ENCODE results near the gene SPANXC.
"Not testable (repeated sequence)": the region's sequence is repeated elsewhere in the genome, so short reads cannot be mapped to it uniquely, and the experiment has no call there.

SPANXC gene

GRCh38 chrX:141242417-141242816, at the start of gene SPANXC:
TSS of gene SPANXC (minus strand) at chrX:141242517. CDS start at chrX:141242457, 60 bp downstream.
- DNase-seq, result not testable (repeated sequence)

GRCh38 chrX:141279476-141279875, 37.2 kb upstream of the SPANXC start:
- no peak for DNase-seq

GRCh38 chrX:141278306-141278705, 36.0 kb upstream of the SPANXC start:
- peak; percentile 2 for DNase-seq

GRCh38 chrX:141258080-141258479, 15.8 kb upstream of the SPANXC start:
- DNase-seq, result no peak

- DNase-seq, result no peak
These were observed 20.7 kb downstream of the SPANXC start for GRCh38 chrX:141221611-141222010.

GRCh38 chrX:141220342-141221008, 21.8 kb downstream of the SPANXC start:
- no peak for DNase-seq

- no peak for DNase-seq
These were observed 28.1 kb downstream of the SPANXC start for GRCh38 chrX:141214196-141214595.

GRCh38 chrX:141201962-141202361, 40.4 kb downstream of the SPANXC start:
- DNase-seq, result no peak
